A673 (cell line): Measurements from ENCODE around the gene HDAC4. TPM values are rescaled to one million over a fixed set of nuclear protein-coding genes. Genes with fewer than 3 reads are reported as not detected.

Source experiments
- BruUV-seq: library from RNA; stranded (reverse); fragments of 400-500 nt; replicated peaks from 2 replicates; lab custom pipeline; 2021; lab: Mats Ljungman, UMichigan
- CTCF ChIA-PET: fragments of 300-600 bp; sonication (Branson Sonifier 250); formaldehyde crosslinking; loops from one replicate; lab custom pipeline; 2022; ENCODE audit warnings: antibody characterized with exemption; lab: Charles Lee
- POLR2A ChIA-PET: fragments of 300-600 bp; sonication (Branson Sonifier 250); formaldehyde crosslinking; loops from one replicate; lab custom pipeline; 2022; ENCODE audit warnings: antibody characterized with exemption; ENCODE audit not compliant: low non-redundant PET; lab: Charles Lee
- DNase-seq: peaks from one replicate; pipeline ENCODE4 v3.0.0-alpha.2; 2015; ENCODE audit warnings: low spot score
- H3K27ac ChIP-seq: fragments of 200-600 bp; sonication (generic); 2 replicates; pipeline ENCODE4 v1.5.1; 2016; ENCODE audit warnings: mixed run types, low read depth, mild to moderate bottlenecking, mixed read lengths, antibody characterized with exemption, low read length; ENCODE audit not compliant: poor library complexity, severe bottlenecking
- H3K27me3 ChIP-seq: fragments of 200-600 bp; sonication (generic); replicated peaks from 2 replicates; pipeline ENCODE4 v1.6.1; 2017; ENCODE audit warnings: mixed run types, low read depth, mild to moderate bottlenecking, mixed read lengths, antibody characterized with exemption, low read length; ENCODE audit not compliant: insufficient read depth, poor library complexity
- H3K36me3 ChIP-seq: fragments of 200-600 bp; sonication (generic); 2 replicates; pipeline ENCODE4 v1.6.1; 2016; ENCODE audit warnings: mixed run types, mild to moderate bottlenecking, mixed read lengths, antibody characterized with exemption, low read length; ENCODE audit not compliant: insufficient read depth, poor library complexity, severe bottlenecking
- H3K4me1 ChIP-seq: fragments of 200-600 bp; sonication (generic); 2 replicates; pipeline ENCODE4 v1.6.1; 2017; ENCODE audit warnings: mixed run types, mild to moderate bottlenecking, mixed read lengths, antibody characterized with exemption, low read length; ENCODE audit not compliant: insufficient read depth, poor library complexity, severe bottlenecking
- H3K4me3 ChIP-seq: fragments of 200-600 bp; sonication (generic); 2 replicates; pipeline ENCODE4 v1.5.1; 2016; ENCODE audit warnings: low read depth, mixed run types, mild to moderate bottlenecking, mixed read lengths, low read length; ENCODE audit not compliant: poor library complexity, severe bottlenecking
- H3K9me3 ChIP-seq: fragments of 200-600 bp; sonication (generic); 2 replicates; pipeline ENCODE4 v1.6.1; 2016; ENCODE audit warnings: mixed run types, low read depth, mild to moderate bottlenecking, mixed read lengths, antibody characterized with exemption, low read length; ENCODE audit not compliant: poor library complexity, severe bottlenecking
- CTCF ChIP-seq: fragments of 300-800, 200-600 bp; sonication (generic); conservative IDR thresholded peaks from 2 replicates; pipeline ENCODE4 v1.5.1; 2017; ENCODE audit warnings: low read depth, mild to moderate bottlenecking, antibody characterized with exemption, low read length, moderate library complexity, mixed read lengths
- EZH2 ChIP-seq: fragments of 200-600 bp; sonication (generic); IDR thresholded peaks from 2 replicates; pipeline ENCODE4 v1.6.1; 2017; ENCODE audit warnings: borderline replicate concordance, low read depth, mild to moderate bottlenecking, mixed read lengths, antibody characterized with exemption, low read length; ENCODE audit not compliant: poor library complexity, severe bottlenecking
- intact Hi-C: fragments of 100-400 bp; cut with micrococcal nuclease; formaldehyde crosslinking; loops from one replicate; pipeline ENCODE4 v1.10.0; 2022; ENCODE audit not compliant: unreplicated experiment
- total RNA-seq: library from RNA; stranded (reverse); gene quantifications from 2 replicates; pipeline ENCODE4 v1.2.3, GENCODE V29; 2021

Gene HDAC4
- total RNA-seq, 1 experiment from 2014 or later, result 40.0 TPM

- no peak for TF ChIP-seq EZH2
- TF ChIP-seq CTCF, result no peak
- ChIA-PET POLR2A (interaction anchor here (0.6 to 0.8 kb wide), 2 partner anchors 24 to 181 kb away, joined by 3 to 4 read pairs; partner anchors contain the start of gene HDAC4), CTCF (no interaction called here)
- no peak overlapping the region for H3K27ac ChIP-seq
- no TSS peak for BruUV-seq
- peaks cover 36% of the 10 kb centered on the region for H3K4me1 ChIP-seq
- intact Hi-C loops, result no loop called here
- H3K9me3 ChIP-seq, result no peaks in the 10 kb centered on the region
- no peaks in the 10 kb centered on the region for H3K36me3 ChIP-seq
- DNase-seq, result no peak
- H3K27me3 ChIP-seq, result no peaks in the 10 kb centered on the region
- H3K4me3 ChIP-seq, result no peak overlapping the region
These were observed 180.5 kb downstream of the HDAC4 start for GRCh38 chr2:239220341-239220740.

GRCh38 chr2:239216614-239217273, 184.1 kb downstream of the HDAC4 start:
- Histone ChIP-seq H3K36me3 (no peaks in the 10 kb centered on the region), H3K27ac (no peak overlapping the region), H3K4me3 (no peak overlapping the region), H3K9me3 (no peaks in the 10 kb centered on the region), H3K4me1 (peaks cover 11% of the 10 kb centered on the region), H3K27me3 (no peaks in the 10 kb centered on the region)
- CTCF ChIA-PET, result no interaction called here
- no peak for DNase-seq
- POLR2A ChIA-PET, result interaction anchor here (0.6 kb wide), 1 partner anchor 98 kb away, joined by 8 read pairs; no protein-coding TSS in a partner anchor
- TF ChIP-seq CTCF (no peak), EZH2 (no peak)
- intact Hi-C loops, result no loop called here
- no TSS peak for BruUV-seq

- intact Hi-C loops, result no loop called here
- H3K36me3 ChIP-seq, result no peaks in the 10 kb centered on the region
- no peak overlapping the region for H3K4me3 ChIP-seq
- BruUV-seq, result no TSS peak
- no peak for DNase-seq
- TF ChIP-seq EZH2, result no peak
- no peak for TF ChIP-seq CTCF
- no peaks in the 10 kb centered on the region for H3K27me3 ChIP-seq
- CTCF ChIA-PET, result no interaction called here
- H3K4me1 ChIP-seq, result peaks cover 4% of the 10 kb centered on the region
- no peaks in the 10 kb centered on the region for H3K9me3 ChIP-seq
- POLR2A ChIA-PET, result interaction anchor here (0.7 kb wide), 1 partner anchor 735 kb away, joined by 3 read pairs; no protein-coding TSS in a partner anchor
- no peak overlapping the region for H3K27ac ChIP-seq
These were observed 184.7 kb downstream of the HDAC4 start for GRCh38 chr2:239215988-239216613.
